NOMO-1 treated with DMSO at 0.1 percent for 48 hours (cell line): ENCODE results near the gene XRCC4.
"Not testable (repeated sequence)": the region's sequence is repeated elsewhere in the genome, so short reads cannot be mapped to it uniquely, and the experiment has no call there.

Source experiments
- DNase-seq: peaks from one replicate; lab custom pipeline; 2025; ENCODE audit not compliant: unreplicated experiment; lab: John Stamatoyannopoulos, UW

XRCC4 gene

GRCh38 chr5:83115816-83116215 lies 38.5 kb downstream of the XRCC4 start:
- no peak for DNase-seq

- no peak for DNase-seq
Observed at GRCh38 chr5:83118471-83118870, 41.1 kb downstream of the XRCC4 start.

GRCh38 chr5:83118976-83119375 lies 41.6 kb downstream of the XRCC4 start:
- DNase-seq: no peak

GRCh38 chr5:83124593-83124992 lies 47.2 kb downstream of the XRCC4 start:
- DNase-seq: no peak

DNA sequence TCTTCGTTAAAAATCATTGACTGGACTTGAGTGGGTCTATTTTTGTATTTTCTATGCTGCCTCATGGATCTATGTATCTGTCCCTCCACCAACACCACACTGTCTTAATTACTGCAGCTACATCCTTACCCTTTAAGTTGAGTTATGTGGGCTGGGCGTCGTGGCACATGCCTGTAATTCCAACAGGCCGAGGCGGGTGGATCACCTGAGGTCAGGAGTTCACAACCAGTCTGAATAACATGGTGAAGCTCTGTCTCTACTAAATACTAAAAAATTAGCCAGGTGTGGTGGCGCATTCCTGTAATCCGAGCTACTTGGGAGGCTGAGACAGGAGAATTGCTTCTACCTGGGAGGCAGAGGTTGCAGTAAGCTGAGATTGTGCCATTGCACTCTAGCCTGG lies 48.2 kb downstream of the XRCC4 start:
- DNase-seq: no peak

DNA sequence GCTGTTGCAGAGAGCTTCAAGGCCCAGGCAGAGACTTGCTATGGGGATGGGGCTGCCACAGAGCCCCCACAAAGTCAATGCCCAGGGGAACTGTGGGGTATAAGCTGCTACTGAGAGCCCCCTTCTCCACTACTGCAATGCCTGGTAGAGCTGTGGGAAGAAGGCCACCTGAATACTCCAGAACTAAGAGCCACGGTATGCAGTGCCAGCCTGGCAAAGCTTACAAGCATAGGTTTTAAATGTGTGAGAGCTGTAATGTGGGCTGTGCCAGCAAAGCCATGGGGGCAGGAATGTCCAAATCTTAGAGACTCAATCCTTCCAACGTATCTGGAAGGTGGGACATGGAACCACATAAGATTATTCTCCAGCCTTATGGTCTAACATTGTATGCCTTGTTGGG lies 49.2 kb downstream of the XRCC4 start:
- no peak for DNase-seq

DNA sequence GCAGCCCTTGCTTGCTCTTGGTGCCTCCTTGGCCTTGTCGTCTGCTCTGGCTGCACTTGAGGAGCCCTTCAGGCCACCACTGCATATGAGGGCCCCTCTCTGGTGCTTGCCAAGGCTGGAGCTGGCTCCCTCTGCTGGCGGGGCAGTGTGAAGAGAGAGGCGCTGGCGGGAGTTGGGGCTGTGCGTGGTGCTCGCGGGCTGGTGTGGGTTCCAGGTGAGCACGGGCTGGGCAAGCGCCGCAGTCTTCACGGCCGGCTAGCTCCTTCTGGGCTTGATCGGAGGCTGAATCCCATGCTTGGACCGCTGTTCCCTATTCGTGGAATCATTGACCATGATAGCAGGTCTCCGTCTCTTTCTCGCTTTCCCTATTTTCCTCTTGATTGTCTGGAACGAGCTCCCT lies 56.5 kb downstream of the XRCC4 start:
- no peak for DNase-seq

GRCh38 chr5:83142526-83142925 lies 65.2 kb downstream of the XRCC4 start:
- no peak for DNase-seq

- DNase-seq: no peak
Observed at GRCh38 chr5:83145241-83145640, 67.9 kb downstream of the XRCC4 start.

DNA sequence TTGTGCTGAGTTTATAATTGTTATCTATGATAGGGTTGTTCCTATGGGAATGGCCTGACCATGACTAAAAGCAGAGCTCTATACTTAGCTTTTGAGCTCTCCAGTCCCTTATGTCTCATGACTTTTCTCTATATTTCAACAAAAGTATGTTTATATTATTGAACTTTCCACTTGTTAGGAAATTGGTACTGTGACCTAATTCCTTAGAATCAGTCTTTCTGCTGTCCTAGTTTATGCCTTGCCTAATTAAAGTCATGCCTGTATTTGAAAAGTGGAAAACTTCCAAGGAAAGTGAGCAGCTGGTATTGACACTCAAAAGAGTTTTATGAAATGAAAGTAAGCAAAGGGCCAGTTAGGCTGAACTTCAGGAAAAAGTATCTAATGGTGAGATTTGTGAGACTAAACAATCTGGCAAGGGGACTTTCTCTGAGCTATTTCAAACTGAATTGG lies 68.6 kb downstream of the XRCC4 start:
- DNase-seq: no peak

DNA sequence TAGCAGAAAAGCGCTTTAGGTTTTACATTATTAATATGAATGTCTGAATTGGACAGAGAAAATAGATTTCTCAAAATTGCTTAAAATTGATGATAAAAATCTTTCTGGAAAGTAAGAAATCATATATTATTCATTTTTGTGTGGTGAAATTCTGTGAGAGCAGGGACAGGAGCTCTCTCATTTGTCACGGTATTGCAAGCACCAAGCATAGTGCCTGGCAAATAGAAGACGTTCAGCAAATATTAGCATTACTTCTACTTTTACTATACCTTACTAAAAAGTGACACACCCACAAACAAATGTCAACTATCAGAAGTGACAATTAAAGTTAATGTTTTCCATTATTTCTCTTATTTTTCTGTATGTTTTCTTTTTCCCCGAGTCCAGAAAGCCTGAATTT lies 69.1 kb downstream of the XRCC4 start:
- DNase-seq: no peak

GRCh38 chr5:83147593-83147992 lies 70.2 kb downstream of the XRCC4 start:
- DNase-seq: no peak

DNA sequence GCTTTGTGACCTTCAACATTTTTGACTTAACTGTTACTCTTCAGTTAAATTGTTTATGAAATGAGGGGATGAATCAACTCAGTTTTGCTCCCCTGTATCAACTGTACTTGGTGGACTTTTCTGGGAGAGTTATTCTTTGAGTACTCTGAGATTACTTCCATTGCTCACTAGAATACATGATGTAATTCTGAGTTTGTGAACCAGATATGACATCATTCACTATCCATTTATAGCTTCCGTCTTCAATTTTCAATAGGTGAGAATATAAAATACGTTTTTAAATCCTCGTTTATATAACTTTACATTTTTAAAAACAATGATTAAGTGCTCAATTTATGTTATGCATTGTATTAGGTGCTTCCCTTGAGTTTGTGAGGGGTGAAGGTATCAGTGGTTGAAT lies 71.0 kb downstream of the XRCC4 start:
- no peak for DNase-seq

DNA sequence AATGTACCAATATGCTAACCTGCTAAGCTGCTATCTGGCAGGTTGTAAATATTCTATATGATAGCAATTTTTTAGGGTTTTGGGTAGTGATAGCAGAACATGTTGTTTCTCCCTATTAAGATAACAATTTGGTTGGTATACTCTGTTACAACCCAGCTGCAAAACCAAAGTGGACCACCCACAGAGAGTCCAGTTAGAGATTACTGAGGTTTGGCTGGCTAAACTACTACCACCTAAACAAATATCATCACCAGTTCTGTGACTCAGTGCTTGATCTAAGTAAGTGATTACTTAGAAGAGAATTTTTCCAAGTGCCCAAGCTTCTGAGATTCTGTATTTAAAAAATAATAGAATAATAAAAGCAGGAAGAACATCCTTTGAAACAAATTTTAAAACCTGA lies 72.3 kb downstream of the XRCC4 start:
- DNase-seq: no peak

- no peak for DNase-seq
Observed at GRCh38 chr5:83151821-83152220, 74.5 kb downstream of the XRCC4 start.

DNA sequence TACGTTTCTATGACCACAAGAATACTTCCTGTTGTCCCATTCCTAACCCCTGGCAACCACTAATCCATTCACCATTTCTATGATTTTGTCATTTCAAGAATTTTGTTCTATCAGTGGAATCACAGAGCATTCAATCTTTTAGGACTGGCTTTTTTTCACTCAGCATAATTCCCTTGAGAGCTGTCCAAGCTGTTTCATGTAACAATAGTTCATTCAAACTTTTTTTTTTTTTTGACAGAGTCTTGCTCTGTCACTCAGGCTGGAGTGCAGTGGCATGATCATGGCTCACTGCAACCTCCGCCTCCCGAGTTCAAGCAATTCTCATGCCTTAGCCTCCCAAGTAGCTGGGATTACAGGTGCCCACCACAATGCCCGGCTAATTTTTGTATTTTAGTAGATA lies 75.6 kb downstream of the XRCC4 start:
- DNase-seq: not testable (repeated sequence)

DNA sequence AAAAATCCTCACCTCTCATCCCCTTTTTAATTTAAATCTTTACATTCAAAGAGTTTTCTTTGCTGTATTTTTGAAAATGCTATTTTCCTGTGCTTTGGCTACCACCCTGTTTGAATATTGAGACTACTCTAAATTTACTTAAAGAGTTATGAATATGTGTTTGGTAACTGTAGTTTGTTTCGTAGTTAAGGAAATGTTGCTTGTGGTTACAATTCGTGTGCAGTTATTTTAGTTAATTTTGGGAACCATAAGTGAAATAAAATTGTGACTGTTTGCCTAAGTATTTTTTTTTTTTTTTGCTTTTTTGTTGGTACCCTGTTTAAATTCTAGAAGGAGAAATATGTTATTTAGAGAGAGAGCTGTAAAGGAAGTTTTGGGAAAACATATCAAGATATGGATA lies 78.7 kb downstream of the XRCC4 start:
- DNase-seq: peak; percentile 34

DNA sequence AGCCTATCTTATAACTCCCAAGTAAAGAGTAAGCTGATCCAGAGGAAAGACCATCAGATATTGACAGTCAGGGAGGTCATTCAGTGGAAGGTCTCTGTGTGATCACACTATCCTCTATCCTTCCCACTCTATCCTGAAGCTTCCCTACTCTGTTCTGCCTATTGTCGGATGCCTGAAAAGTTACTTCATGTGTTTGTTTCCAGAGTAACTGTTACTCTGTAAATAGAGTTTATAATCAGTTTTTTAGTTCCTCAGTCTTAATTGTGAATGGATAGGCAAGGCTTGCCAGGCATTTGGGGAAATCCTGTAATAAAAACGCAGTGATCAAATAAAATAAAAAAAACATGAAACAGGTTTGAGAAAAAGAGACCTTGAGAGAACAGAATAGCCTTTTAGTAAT lies 79.8 kb downstream of the XRCC4 start:
- no peak for DNase-seq

- DNase-seq: no peak
Observed at GRCh38 chr5:83162601-83163000, 85.3 kb downstream of the XRCC4 start.

DNA sequence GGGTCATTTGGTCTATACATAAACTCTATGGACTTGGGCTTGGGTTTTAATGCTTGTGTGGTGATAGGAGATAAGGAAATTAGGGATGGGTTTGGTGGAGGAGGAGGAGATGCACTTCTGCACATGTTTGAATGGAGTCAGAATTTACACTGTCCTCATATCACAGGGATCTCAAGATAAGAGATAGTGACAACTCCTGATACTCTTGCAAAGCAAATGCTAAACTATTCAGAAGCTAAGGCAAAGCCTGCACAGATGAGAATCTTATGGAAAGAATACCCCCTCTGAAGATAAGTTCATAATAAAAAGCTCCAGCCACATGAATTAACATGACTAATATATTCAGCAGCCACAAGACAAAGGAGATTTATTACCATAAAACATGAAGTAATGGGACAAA lies 90.2 kb downstream of the XRCC4 start:
- no peak for DNase-seq

- no peak for DNase-seq
Observed at GRCh38 chr5:83169571-83170337, 92.4 kb downstream of the XRCC4 start.

DNA sequence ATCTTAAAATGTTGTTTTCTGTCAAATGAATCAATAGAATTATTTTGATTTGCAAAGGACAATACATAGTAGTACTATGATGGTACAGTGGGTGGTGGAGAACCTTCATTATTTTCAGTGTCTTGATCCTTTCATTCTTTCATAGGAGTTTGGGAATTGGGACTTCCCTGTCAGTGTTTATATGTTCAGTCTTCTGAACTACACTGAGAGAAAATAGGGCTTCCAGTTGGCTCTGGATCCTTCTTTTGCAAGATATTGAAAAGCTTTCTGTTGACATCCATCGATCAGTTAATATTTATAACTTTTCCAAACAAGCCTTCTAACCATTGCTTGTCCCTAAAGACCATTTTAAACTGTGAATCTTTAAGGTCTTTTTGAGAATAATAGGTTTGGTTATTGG lies 94.7 kb downstream of the XRCC4 start:
- no peak for DNase-seq

DNA sequence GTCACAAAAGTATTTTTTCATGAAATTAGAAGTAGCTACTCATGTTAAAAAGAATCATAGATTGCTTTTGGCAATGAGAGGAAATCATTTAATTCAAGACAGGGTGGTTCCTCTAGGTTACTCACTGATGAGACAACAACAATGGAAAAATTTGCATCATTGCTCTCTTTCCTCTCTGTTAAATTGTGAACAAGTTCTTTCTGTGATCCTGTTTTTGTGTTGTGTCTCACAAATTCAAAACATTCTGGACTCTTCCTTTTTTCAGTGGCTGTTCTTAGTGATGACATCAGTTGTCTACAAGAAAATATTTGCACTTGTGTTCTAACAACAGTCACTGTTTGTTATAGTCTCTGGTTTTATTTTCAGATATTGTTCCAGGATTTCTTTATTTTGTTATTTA lies 95.3 kb downstream of the XRCC4 start:
- no peak for DNase-seq
